ENCODE data around the gene KDM2A.

DNA sequence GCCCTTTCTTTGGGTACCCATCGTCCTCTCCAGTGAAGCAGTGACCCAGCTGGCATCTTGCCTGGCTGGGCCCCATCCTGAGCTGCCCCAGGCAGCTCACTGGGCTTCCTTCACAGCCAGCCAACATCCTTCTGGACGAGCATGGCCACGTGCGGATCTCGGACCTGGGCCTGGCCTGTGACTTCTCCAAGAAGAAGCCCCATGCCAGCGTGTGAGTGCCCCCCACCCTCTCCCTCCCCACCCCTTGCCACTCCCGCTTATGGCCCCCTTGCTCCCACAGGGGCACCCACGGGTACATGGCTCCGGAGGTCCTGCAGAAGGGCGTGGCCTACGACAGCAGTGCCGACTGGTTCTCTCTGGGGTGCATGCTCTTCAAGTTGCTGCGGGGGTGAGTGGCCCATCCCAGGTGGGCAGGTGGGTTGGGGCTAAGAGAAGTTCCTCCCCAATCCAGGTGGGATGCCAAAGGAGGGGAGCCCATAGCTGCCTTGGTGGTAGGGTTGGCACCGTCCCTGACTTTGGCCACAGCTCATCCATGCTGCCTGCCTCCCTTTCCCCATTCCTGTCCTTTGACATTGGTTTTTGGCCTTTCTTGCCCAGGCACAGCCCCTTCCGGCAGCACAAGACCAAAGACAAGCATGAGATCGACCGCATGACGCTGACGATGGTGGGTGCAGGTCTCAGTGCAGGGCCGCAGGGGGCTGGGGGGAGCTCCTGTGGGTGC is 163.3 kb downstream of the KDM2A start:
- TF ChIP-seq, protein P1, sequence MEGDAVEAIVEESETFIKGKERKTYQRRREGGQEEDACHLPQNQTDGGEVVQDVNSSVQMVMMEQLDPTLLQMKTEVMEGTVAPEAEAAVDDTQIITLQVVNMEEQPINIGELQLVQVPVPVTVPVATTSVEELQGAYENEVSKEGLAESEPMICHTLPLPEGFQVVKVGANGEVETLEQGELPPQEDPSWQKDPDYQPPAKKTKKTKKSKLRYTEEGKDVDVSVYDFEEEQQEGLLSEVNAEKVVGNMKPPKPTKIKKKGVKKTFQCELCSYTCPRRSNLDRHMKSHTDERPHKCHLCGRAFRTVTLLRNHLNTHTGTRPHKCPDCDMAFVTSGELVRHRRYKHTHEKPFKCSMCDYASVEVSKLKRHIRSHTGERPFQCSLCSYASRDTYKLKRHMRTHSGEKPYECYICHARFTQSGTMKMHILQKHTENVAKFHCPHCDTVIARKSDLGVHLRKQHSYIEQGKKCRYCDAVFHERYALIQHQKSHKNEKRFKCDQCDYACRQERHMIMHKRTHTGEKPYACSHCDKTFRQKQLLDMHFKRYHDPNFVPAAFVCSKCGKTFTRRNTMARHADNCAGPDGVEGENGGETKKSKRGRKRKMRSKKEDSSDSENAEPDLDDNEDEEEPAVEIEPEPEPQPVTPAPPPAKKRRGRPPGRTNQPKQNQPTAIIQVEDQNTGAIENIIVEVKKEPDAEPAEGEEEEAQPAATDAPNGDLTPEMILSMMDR (IDR thresholded peaks at IDR 0.05), result no peak
- TF ChIP-seq POLR2A (IDR thresholded peaks at IDR 0.05) (no peak), POLR2AphosphoS5 (IDR thresholded peaks at IDR 0.05) (no peak)
